ENCODE results near the gene DNAJB2.

DNA sequence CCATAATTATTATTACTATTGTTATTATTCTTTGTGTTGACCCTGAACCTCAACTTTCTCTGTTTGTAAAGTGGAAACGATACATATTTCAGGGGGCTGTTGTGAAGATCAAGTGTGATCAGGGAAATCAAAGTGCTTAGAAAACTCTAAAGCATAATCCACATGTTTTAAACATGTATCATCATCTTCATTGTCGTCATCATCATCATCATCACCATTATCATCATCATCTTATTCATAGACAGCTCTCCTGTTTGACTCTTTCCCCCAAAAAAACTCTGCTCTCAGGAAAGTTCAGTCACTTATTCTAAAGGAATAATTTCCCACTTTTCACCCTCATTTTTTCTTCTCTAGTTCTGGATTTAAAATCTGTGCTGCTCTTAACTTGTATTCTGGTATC, 25.1 kb downstream of the DNAJB2 start:
- TF ChIP-seq POLR2AphosphoS5 (IDR thresholded peaks at IDR 0.05; ENCODE audit: low read depth, low read length): no peak
- no peak for TF ChIP-seq POLR2A (IDR thresholded peaks at IDR 0.05; ENCODE audit: low read depth, low read length)
- no peak for TF ChIP-seq TAF1 (IDR thresholded peaks at IDR 0.05; ENCODE audit: borderline replicate concordance, low read depth, low read length)
